Pons (tissue), 1 donor: ENCODE results near the gene GAST.
"Not testable (repeated sequence)": the region's sequence is repeated elsewhere in the genome, so short reads cannot be mapped to it uniquely, and the experiment has no call there.

Experiments
- DNase-seq: peaks from one replicate; pipeline ENCODE4 v3.0.0-alpha.2; 2016; ENCODE audit warnings: low spot score

The GAST gene

GRCh38 chr17:41683441-41684007 lies 28.6 kb upstream of the GAST start:
- no peak for DNase-seq

GRCh38 chr17:41684035-41684434 lies 28.1 kb upstream of the GAST start:
- DNase-seq = no peak

GRCh38 chr17:41685753-41686152 lies 26.4 kb upstream of the GAST start:
- DNase-seq = not testable (repeated sequence)

- no peak for DNase-seq
Measured at GRCh38 chr17:41686281-41686680, 25.9 kb upstream of the GAST start.

- no peak for DNase-seq
Measured at GRCh38 chr17:41687828-41688640, 24.1 kb upstream of the GAST start.

GRCh38 chr17:41688641-41689496 lies 23.3 kb upstream of the GAST start, which contains the start of gene EIF1:
Gene EIF1, plus strand, starts transcription at chr17:41688885. Its CDS starts 154 bp downstream, at chr17:41689039.
- DNase-seq = peak; percentile 100

GRCh38 chr17:41689497-41690299 lies 22.4 kb upstream of the GAST start:
- peak; percentile 71 for DNase-seq

- no peak for DNase-seq
Measured at GRCh38 chr17:41690497-41690896, 21.6 kb upstream of the GAST start.

GRCh38 chr17:41691031-41691777 lies 20.9 kb upstream of the GAST start:
- no peak for DNase-seq

- no peak for DNase-seq
Measured at GRCh38 chr17:41692722-41693521, 19.2 kb upstream of the GAST start.

- no peak for DNase-seq
Measured at GRCh38 chr17:41695134-41695661, 16.9 kb upstream of the GAST start.

GRCh38 chr17:41695954-41696757 lies 16.0 kb upstream of the GAST start:
- DNase-seq = peak; percentile 82

GRCh38 chr17:41697122-41697962 lies 14.8 kb upstream of the GAST start:
- peak; percentile 73 for DNase-seq

GRCh38 chr17:41700843-41701242 lies 11.3 kb upstream of the GAST start:
- not testable (repeated sequence) for DNase-seq

- no peak for DNase-seq
Measured at GRCh38 chr17:41702712-41703111, 9.4 kb upstream of the GAST start.

GRCh38 chr17:41705271-41705991 lies 6.7 kb upstream of the GAST start:
- no peak for DNase-seq
